ENCODE measurements around the gene RERE.

Gene RERE

GRCh38 chr1:8338526-8339202 is 478.8 kb downstream of the RERE start:
- no peak overlapping the region for H3K4me3 ChIP-seq (ENCODE audit: control insufficient read depth, low read depth, low read length)
- no peak for TF ChIP-seq CTCF (conservative IDR thresholded peaks at IDR 0.05; ENCODE audit: control insufficient read depth, insufficient read depth, low read depth, low read length)
- no peak for DNase-seq (ENCODE audit: low read depth)

- H3K4me3 ChIP-seq (ENCODE audit: control insufficient read depth, low read depth, low read length) = no peak overlapping the region
- DNase-seq (ENCODE audit: low read depth) = no peak
- no peak for TF ChIP-seq CTCF (conservative IDR thresholded peaks at IDR 0.05; ENCODE audit: control insufficient read depth, insufficient read depth, low read depth, low read length)
Measured at GRCh38 chr1:8337776-8338525, 479.5 kb downstream of the RERE start.

GRCh38 chr1:8335246-8335645 is 482.2 kb downstream of the RERE start:
- no peak overlapping the region for H3K4me3 ChIP-seq (ENCODE audit: control insufficient read depth, low read depth, low read length)
- TF ChIP-seq CTCF (conservative IDR thresholded peaks at IDR 0.05; ENCODE audit: control insufficient read depth, insufficient read depth, low read depth, low read length) = no peak
- no peak for DNase-seq (ENCODE audit: low read depth)

- H3K4me3 ChIP-seq (ENCODE audit: control insufficient read depth, low read depth, low read length) = no peak overlapping the region
- DNase-seq (ENCODE audit: low read depth) = no peak
- TF ChIP-seq CTCF (conservative IDR thresholded peaks at IDR 0.05; ENCODE audit: control insufficient read depth, insufficient read depth, low read depth, low read length) = no peak
Measured at GRCh38 chr1:8334106-8334851, 483.2 kb downstream of the RERE start.

- H3K4me3 ChIP-seq (ENCODE audit: control insufficient read depth, low read depth, low read length) = no peak overlapping the region
- no peak for DNase-seq (ENCODE audit: low read depth)
- no peak for TF ChIP-seq CTCF (conservative IDR thresholded peaks at IDR 0.05; ENCODE audit: control insufficient read depth, insufficient read depth, low read depth, low read length)
Measured at GRCh38 chr1:8333246-8333987, 484.0 kb downstream of the RERE start.

- TF ChIP-seq CTCF (conservative IDR thresholded peaks at IDR 0.05; ENCODE audit: control insufficient read depth, insufficient read depth, low read depth, low read length) = no peak
- no peak overlapping the region for H3K4me3 ChIP-seq (ENCODE audit: control insufficient read depth, low read depth, low read length)
- no peak for DNase-seq (ENCODE audit: low read depth)
Measured at GRCh38 chr1:8332806-8333205, 484.6 kb downstream of the RERE start.
